ENCODE data around the gene ECE1.

ECE1 gene

DNA sequence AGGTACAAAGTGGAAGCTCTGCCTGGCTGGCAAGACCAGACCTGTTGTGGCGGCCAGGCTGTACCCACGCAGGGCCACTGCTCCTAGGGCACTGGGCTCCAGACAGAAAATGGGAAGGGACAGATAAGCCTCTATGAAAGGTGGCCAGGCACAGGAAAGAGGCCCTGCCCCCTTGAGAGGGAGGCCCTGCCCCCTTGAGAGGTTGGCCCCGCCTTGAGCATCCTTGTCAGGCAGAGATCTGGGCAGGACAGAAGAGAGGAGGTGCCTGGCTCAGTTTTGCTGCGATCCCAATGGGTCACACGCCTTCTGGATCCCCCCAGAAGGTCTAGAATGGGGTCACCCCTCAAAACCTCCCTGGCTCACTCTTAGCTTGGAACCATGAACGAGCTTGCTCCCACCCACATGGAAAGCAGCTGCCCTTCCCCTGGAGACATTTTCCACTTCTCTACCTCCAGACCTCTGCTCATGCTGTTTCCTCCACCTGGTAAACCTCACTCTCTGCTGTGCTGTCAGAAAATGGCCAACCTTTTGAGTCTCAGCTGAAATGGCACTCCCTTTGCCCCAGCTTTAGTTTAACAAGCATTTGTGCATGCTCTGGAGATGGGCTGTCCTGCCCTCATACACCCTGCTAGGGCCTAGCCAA is 17.5 kb upstream of the ECE1 start:
- DNase-seq, result peak; percentile 20

- DNase-seq, result peak; percentile 24
Measured at GRCh38 chr1:21307210-21307609, 16.9 kb upstream of the ECE1 start.

GRCh38 chr1:21305900-21306189 is 15.6 kb upstream of the ECE1 start:
- no peak for DNase-seq

DNA sequence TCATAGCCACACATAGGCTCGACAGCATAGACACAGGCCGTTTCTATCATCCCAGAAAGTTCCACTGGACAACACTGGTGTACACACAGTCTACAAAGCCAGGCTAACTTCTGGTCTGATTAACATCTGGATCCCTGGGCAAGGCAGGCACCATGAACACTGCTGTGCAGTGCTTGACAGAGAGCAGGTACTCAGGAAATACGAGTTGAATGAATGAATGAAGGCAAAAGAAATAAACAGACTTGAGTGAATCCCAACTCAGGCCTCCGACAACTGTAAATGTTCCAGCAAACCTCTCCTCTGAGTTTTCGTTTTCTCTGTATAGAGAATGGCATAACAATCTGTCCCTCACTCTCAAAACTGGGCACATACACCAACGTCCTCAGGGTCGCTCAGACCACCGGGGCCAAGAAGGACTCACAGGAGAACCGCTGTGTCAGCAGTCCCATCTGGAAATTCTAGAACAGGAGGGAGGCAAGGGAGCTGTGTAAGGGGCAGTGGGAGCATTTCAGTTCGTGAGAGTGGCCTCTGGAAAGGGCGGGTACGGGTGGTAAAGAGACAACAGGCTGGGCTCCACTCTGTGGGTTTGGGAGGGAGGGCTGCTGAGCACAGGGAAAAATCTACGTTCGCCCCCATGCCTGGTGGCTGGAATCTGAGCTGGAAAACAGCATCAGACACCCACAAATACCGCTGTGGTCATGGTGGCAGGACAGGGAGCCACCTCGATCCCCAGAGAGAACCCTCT is 15.1 kb upstream of the ECE1 start:
- no peak for DNase-seq

DNA sequence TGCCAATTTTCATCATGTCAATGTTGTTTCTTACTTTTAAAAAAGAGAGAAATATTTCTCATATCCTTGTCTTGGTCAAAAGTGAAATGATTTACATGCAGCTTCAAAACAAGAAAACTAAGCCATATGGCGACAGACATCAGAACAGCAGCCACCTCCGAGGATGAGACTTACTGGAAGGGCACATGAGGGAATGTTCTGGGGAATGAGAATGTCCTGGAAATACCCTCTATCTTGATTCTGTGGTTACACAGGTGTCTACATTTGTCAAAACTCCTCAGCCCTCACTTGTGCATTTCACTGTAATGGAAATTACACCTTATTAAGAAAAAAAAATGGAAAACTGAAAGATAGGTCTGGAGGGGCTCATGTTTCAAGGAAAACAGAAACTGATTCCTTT is 14.2 kb upstream of the ECE1 start:
- no peak for DNase-seq

DNA sequence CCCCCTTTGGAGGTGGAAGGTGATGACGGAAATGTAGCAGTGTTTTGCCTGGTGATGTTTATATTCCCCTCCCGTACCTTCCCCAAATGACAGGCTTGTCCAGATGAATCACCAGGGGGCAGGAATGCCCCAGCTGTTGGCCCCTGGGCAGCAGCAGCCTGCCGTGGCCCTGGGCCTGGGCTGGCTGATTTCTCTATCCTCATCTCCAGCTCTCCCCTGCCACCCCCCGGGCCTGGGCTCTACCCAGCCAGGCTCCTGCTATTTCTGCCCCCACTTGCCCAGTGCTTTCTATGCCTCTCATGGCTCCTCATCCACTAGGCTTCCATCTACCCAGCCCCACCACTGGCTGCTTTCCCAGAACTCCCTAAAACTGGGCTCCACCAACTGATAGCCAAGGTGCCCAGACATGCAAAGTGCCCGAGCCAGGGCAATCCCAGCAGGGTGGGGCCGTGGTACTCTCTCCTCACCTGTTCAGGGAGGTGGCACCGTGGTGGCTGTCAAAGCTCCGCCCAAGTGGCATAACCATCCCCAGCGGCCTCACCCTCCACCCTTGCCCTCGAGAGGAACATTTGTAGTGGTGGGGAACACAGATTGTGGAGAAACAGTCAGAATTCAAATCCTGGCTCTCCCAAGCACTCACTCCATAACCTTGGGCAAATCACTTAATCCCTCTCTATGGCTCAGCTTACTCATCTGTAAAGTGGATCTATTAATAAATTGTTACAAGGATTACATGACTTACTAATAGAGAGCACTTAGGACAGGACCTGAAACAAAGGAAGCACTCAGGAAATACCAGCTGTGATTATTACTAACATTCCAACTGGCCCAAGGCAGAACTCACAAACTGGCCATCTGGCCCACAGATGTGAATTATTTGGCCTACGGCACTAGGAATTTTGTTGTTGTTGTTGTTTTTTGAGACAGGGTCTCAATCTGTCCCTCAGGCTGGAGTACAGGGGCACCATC is 12.8 kb upstream of the ECE1 start:
- no peak for DNase-seq

DNA sequence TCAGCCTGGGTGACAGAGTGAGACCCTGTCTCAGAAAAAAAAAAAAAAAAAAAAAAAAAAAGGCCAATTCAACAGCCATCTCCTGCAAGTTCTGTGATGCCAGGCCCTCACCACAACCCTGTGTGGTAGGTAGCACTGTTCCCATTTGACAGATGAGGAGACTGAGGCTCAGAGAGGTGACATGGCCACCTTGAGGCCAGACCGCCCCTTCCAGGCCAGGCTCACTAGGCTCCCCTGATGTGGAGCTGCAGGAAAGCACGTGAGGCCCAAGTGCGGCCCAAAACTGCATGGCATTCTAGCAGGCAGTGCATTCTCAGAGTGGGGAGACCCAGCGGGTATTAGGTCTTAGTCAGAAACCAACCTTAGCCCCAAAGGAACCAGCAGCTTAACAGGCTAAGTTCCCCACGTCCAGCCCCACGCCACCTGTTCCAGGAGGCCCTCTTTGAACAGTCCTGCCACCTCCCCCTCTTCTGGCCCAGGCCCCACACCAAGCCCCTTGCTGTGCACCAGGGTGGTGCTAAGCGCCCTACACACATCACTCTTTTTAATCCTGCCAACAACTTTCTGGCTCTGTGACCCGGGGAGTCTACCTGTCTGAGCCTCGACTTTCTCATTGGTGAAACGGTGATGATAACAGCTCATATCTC is 11.7 kb upstream of the ECE1 start:
- DNase-seq, result no peak

DNA sequence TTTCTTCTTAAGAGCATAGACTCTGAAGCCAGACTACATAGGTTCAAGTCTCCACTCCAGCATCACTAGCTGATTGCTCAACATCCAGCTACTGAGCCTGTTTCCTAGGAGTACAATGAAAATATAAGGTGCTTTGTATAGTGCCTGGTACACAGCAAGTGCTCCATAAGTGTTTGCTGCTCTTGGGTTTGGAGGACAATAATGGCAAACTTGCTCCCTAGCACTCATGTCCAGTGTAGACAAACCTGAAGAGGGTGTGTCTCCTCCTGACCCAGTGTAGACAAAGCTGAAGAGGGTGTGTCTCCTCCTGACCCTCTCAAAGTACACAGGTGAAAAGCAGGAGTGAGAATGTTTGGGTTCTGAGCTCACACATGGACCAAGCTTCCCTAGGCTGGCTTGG is 10.5 kb upstream of the ECE1 start:
- DNase-seq, result no peak

DNA sequence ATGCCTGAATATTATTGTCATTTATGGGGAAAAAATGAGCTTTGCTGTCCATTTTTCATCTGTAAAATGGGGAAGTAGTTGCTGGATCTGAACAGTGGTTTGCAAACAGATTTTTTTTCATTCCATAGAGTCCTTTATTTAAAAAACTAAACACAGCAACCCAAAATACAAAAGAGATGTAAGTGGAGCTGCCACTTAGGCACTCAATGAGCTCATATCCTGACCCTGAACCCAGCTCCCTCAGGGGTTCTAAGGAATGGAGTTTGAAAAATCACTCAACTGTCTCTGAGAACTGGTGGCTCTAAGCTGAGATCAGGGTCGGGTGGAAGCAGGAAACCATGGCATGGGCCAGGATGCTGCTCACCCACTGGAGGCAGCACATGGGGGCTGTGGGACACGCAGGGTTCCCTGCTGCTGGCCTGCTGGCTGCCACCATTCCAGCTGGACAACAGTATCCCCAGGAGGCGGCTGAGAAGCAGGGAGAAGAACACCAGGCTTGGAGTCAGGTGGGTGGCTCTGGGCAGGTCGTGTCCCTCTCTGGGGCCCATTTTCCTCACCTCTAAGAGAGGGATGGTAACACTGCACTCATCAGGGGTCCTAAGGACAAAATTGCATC is 9.6 kb upstream of the ECE1 start:
- DNase-seq, result no peak

DNA sequence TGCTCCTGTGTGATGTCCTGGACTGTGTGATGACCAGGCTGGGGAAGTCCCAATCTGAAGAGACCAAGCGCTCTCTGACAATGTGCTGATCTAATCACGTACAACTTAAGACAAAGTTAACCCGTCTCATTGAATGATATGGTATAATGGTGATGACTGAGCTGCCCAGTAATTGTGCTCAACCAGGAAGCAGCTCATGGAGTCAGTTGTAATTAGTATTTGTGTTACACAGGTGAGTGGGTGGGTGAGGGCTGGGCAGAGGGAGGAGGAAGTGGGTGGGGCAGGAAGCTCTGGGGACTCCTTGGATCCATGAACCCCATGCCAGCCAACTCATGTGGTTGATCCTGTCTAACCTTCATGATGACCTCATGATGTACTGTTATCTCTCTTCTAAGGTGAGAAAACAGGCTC is 8.7 kb upstream of the ECE1 start:
- peak; percentile 20 for DNase-seq

DNA sequence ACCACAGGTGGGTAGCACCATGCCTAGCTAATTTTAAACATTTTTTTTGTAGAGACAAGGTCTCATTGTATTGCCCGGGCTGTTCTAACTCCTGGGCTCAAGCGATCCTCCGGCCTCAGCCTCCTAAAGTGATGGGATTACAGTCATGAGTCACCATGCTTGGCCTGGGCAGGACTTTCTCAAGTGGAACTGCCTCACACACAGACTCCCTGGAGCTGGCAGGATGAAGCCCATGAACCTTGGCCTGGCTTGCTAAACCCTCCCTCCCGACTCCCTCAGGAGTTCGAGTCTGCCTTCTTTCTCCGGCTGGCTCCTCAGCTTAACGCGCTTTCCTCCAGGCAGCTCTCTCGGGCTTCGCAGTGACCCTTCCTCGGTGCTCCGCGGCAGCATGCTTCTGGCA is 7.7 kb upstream of the ECE1 start:
- no peak for DNase-seq

DNA sequence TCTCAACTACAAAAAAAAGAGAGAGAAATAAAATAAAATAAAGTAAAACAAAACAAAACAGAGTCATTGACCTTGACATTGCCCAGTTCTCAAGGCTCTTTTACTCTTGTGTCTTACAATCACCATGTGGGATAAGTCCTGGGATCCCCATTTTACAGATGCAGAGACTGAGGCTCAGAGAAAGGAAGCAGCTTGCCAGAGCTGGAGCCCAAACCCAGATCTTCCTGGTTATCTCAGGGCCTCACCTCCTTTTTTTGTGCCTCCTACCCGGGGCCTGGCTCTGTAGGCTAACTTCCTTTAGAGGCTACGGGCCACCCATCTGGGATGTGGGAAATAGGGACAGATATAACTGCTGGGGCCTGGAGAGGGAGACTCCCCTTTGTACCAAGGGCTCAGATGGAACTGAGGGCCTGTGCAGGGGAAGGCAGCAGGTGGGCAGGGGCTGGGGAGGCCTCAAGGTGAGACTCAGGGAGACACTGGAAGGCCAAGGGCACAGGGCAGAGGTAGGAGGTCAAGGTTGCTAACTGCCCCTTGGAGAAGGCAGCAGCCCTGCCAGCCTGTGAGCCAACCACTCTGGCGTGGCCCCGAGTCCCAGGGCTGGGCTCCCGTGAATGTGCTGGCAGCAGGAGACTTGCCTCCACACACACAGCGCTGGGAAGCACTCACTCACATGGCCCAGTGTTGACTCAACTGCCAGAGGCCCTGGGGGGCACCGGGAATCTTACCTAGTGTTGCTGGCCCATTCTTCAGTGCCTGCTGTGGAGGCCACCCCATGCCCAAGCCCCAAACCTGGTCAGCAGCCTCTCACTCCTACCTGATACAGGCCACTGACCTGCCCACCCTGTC is 6.5 kb upstream of the ECE1 start:
- DNase-seq, result no peak

DNA sequence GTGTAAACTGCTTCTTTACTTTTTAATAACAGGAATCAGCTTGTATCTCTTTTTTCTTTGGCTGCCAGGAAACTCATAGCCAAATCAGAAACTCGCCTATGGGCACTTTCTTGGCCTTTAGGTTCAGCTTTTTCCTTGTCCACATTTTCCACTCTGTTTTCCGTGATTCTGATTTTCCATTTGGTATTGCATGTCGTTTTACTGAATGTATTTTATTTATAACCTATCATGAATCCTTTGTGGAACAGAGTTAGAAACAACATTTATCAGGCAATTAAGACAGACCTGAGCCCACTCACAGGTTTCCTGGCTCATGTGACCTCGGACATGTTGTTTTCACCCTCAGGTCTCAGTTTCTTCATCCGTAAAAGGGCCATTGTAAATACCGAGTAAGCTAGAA is 5.3 kb upstream of the ECE1 start:
- no peak for DNase-seq

DNA sequence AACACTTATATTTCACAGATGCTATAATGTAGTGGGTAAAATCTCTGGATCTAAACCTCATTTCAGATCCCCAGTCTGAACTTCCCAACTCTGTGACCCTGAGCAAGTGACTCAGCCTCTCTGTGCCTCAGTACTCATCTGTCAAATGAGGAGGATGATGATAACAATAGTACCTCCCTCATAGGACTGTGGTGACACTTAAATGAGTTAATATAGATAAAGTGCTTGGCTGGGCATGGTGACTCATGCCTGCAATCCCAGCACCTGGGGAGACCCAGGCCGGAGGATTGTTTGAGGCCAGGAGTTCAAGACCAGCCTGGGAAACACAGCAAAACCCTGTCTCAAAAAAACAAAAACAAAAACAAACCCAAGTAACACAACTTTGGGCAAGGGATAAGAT is 4.7 kb upstream of the ECE1 start:
- peak; percentile 88 for DNase-seq

DNA sequence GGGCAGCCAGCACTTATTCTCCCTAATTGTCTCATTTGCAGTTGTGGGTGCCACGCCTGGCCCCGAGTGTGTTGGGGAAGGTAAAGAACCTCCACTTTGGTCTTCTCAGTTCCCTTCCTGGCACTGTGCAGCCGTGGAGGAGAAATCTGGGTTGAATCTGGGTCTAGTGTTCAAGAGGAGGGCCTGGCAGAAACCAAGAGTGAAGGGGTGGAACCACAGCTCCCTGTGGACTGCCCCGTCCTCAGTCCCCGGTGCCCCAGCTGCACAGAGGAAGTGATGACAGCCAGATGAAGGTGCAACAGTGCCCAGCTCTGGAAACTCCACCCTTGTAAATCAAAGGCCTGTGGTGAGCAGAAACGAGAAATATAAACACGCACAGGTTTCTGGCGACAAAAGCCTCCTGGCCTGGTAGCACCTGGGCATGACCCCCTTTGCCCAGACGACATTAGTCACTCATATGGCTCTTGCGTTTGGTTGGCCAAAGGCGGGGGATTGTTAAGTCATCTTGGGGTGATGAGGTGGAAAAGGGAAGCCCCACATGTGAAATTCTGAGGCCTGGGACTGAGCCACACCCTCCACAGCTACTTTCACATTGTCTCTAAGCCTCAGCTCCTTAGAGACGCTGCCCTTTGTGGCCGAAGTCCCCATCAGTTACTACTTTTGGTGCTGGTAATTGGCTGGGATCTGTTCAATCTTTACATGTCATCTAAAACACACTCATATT is 4.2 kb upstream of the ECE1 start:
- peak; percentile 95 for DNase-seq

DNA sequence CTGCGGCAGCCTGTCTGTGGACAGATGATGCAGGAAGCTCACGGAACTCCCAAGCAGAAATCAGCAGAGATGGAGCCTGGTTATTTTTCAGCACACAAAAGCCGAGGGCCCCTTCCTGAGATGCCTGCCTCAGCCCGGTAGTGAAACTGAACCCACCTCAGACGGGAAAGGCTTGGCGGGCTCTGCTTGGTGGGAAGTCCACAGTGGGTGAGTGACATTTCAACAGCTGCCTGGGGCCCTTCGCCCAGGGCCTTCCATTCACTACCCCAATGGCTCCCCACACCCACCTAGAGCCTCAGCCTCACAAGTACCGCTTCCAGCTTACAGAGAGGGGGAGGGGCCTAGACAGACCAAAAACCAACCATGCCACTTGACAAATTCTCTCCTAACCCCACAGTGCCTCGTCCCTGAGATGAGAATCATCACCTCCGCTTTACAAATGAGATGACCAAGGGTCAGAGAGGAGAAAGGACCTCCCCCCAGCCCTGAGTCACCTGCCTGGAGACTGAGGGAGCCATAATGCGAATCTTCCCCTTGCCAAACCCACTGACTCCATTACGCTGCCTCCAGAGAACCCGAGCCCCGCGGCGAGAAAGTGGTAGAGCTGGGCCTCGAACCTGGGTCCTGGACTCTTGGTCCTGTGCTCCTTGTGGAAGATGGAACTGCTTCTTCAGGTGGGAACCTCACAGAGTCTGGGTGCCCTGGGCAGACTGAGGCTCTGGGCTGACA is 3.4 kb upstream of the ECE1 start:
- peak; percentile 84 for DNase-seq

DNA sequence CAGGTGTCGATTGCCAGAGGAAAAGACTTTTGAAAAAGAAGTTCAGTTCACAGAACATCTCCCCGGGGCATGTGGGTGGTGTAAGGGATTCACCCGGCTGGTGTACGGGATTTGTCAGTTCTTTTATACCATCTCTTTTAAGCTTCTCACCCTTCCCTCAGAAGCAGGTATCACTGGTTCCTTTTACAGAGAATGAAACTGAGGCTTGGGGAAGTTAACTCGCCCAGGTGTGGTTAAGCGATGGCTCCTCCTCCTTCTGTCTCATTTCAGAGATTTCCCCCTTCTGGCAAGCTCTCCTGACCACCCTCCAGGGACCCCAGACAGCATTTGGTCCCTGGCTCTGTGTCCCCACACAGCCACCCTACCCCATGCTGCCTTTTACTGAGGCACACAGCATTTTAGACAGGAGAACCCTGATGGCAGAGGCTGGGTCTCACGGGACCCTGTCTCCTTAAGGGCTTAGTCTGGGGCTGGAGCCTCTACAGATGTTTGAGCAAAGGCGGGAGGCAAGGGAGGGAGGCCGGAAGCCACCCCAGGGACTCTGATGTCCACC is 2.8 kb upstream of the ECE1 start:
- peak; percentile 78 for DNase-seq

DNA sequence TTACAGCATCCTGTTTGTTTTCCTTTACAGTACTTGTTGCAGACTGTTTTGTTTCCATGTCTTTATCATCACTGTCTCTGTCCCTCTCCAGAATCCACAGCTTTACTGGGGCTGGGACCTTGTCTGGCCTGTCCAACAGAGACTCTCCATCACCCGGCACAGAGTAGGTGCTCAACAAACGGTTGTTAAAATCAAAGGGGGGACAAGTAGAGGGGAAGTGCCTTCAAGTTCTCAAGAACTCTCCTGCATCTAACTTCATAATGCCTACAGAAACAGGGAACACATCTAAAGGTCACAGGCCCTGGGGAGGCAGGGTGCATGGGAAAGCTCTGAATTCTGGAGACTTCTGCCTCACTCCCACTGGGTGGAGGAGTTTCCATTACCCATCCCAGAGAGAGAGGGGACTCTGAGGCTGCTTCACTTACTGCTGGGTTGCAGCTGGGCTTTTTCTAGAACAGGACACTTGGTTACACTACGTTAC is 2.3 kb upstream of the ECE1 start:
- DNase-seq, result no peak

DNA sequence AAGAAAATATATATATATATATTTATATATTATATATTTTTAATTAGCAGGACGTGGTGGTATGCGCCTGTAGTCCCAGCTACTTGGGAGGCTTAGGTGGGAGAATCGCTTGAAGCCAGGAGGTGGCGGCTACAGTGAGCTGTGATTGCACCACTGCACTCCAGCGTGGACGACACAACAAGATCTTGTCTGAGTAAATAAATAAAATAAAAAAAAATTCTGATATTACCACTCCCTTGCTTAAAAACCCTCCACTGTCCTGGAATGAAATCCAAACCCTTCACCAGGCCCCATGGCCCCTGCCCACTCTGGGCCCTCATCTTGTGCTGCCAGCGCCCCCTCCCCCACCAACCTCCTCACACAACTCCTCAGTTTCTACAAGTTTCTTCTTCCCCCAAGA is 1.7 kb upstream of the ECE1 start:
- DNase-seq, result no peak

DNA sequence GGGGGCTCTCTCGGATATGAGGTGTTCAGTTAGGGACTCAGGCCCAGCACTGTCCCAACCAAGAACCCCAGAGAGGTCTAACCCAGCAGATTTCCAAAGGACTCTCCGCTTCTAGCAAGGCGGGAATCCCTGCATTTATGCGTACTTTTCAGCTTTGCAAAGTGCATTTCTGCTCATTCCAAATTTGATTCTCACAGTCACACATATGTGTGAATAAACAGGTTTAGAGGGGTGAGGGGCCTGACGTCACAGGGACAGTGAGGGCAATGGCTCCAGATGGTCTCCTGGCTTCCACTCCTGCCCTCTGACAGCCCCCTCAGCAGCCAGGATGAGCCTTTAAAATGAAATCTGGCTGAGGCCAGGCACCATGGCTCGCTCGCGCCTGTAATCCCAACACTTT is 921 bp upstream of the ECE1 start:
- no peak for DNase-seq

Measured in activated CD4-positive, alpha-beta T cell treated with anti-CD3 and anti-CD28 coated beads, Interleukin-10, Interleukin-2, amounts not matched to agents 100 ng/mL and 50 ng/mL, durations not matched to agents 16 hours and 8 hours (primary cell).